GM06990 (cell line): ENCODE results near the gene RASL10B.

Experiments used
- DNase-seq: peaks from one replicate; pipeline ENCODE4 v3.0.0-alpha.2; 2011; ENCODE audit not compliant: insufficient read length; ENCODE audit errors: extremely low read depth
- H3K27me3 ChIP-seq: replicated peaks from 2 replicates; pipeline ENCODE4 v1.6.0; 2011; ENCODE audit warnings: low read length; ENCODE audit not compliant: control insufficient read depth, insufficient read depth
- H3K36me3 ChIP-seq: 2 replicates; pipeline ENCODE4 v1.5.1; 2011; ENCODE audit warnings: low read length; ENCODE audit not compliant: control insufficient read depth, insufficient read depth
- H3K4me3 ChIP-seq: replicated peaks from 2 replicates; pipeline ENCODE4 v1.5.1; 2011; ENCODE audit warnings: low read depth, mild to moderate bottlenecking, control low read depth, low read length
- CTCF ChIP-seq: IDR thresholded peaks from 2 replicates; pipeline ENCODE4 v1.5.1; 2011; ENCODE audit warnings: low read length, control low read depth, mild to moderate bottlenecking, inconsistent platforms; ENCODE audit not compliant: insufficient read depth, poor library complexity, severe bottlenecking

RASL10B gene

GRCh38 chr17:35732806-35733136 is 1.3 kb downstream of the RASL10B start:
- Histone ChIP-seq H3K4me3 (no peak overlapping the region), H3K27me3 (peaks cover 2% of the 10 kb centered on the region; the same call in 1 of the 2 replicates), H3K36me3 (no peaks in the 10 kb centered on the region; the same call in 1 of the 2 replicates)
- no peak for DNase-seq
- no peak for TF ChIP-seq CTCF

- no peaks in the 10 kb centered on the region for H3K36me3 ChIP-seq
- DNase-seq: no peak
- no peak overlapping the region for H3K4me3 ChIP-seq
- peaks cover 2% of the 10 kb centered on the region; the same call in 1 of the 2 replicates for H3K27me3 ChIP-seq
- no peak for TF ChIP-seq CTCF
These were observed 1.9 kb downstream of the RASL10B start for GRCh38 chr17:35733366-35733765.

- H3K4me3 ChIP-seq: no peak overlapping the region
- no peak for DNase-seq
- H3K27me3 ChIP-seq: peaks cover 2% of the 10 kb centered on the region; the same call in 1 of the 2 replicates
- TF ChIP-seq CTCF: no peak
- no peaks in the 10 kb centered on the region for H3K36me3 ChIP-seq
These were observed 3.0 kb downstream of the RASL10B start for GRCh38 chr17:35734396-35734795.

- no peak for DNase-seq
- no peak for TF ChIP-seq CTCF
- Histone ChIP-seq H3K27me3 (peaks cover 2% of the 10 kb centered on the region; the same call in 1 of the 2 replicates), H3K4me3 (no peak overlapping the region), H3K36me3 (no peaks in the 10 kb centered on the region)
These were observed 3.8 kb downstream of the RASL10B start for GRCh38 chr17:35735036-35735805.

- no peaks in the 10 kb centered on the region for H3K36me3 ChIP-seq
- no peak overlapping the region for H3K4me3 ChIP-seq
- TF ChIP-seq CTCF: no peak
- DNase-seq: no peak
- H3K27me3 ChIP-seq: peaks cover 2% of the 10 kb centered on the region
These were observed 4.8 kb downstream of the RASL10B start for GRCh38 chr17:35736236-35736635.
